Astrocyte of the spinal cord (primary cell): Measurements from ENCODE around the gene C4A.
"Not testable (repeated sequence)": the region's sequence is repeated elsewhere in the genome, so short reads cannot be mapped to it uniquely, and the experiment has no call there.

Experiments
- DNase-seq: peaks from one replicate; pipeline ENCODE4 v3.0.0; 2011; ENCODE audit warnings: low read depth, low spot score
- H3K4me3 ChIP-seq: 2 replicates; pipeline ENCODE4 v1.5.1; 2011; ENCODE audit warnings: low read depth, mild to moderate bottlenecking, low read length, moderate library complexity
- in situ Hi-C: cut with HindIII; loops from 2 replicates; pipeline ENCODE4 v1.10.0; 2017; ENCODE audit warnings: low sequenced_read_pairs

The C4A gene

GRCh38 chr6:31996385-31996784 lies 14.5 kb downstream of the C4A start:
- H3K4me3 ChIP-seq, in situ Hi-C loops, DNase-seq: not testable (repeated sequence)

- H3K4me3 ChIP-seq, DNase-seq, in situ Hi-C loops: not testable (repeated sequence)
Measured at GRCh38 chr6:32002546-32003268, 20.9 kb downstream of the C4A start.

GRCh38 chr6:32003301-32003700 lies 21.4 kb downstream of the C4A start:
- in situ Hi-C loops: not testable (repeated sequence)

GRCh38 chr6:32004393-32004792 lies 22.5 kb downstream of the C4A start:
- in situ Hi-C loops, H3K4me3 ChIP-seq, DNase-seq: not testable (repeated sequence)

More at GRCh38 chr6:32003301-32003700, 21.4 kb downstream of the C4A start:
- H3K4me3 ChIP-seq, DNase-seq: not testable (repeated sequence)

GRCh38 chr6:32004864-32005537 lies 23.1 kb downstream of the C4A start:
- DNase-seq, in situ Hi-C loops, H3K4me3 ChIP-seq: not testable (repeated sequence)

GRCh38 chr6:32005538-32005880 lies 23.7 kb downstream of the C4A start:
- in situ Hi-C loops, H3K4me3 ChIP-seq, DNase-seq: not testable (repeated sequence)

- in situ Hi-C loops, H3K4me3 ChIP-seq, DNase-seq: not testable (repeated sequence)
Measured at GRCh38 chr6:32005991-32006529, 24.2 kb downstream of the C4A start.

- DNase-seq, in situ Hi-C loops, H3K4me3 ChIP-seq: not testable (repeated sequence)
Measured at GRCh38 chr6:32007086-32007485, 25.2 kb downstream of the C4A start.

- H3K4me3 ChIP-seq, DNase-seq, in situ Hi-C loops: not testable (repeated sequence)
Measured at GRCh38 chr6:32008037-32008436, 26.2 kb downstream of the C4A start.

- in situ Hi-C loops, DNase-seq: not testable (repeated sequence)
Measured at GRCh38 chr6:32008616-32009015, 26.8 kb downstream of the C4A start.

GRCh38 chr6:32009537-32009936 lies 27.7 kb downstream of the C4A start:
- DNase-seq, in situ Hi-C loops, H3K4me3 ChIP-seq: not testable (repeated sequence)

More at GRCh38 chr6:32008616-32009015, 26.8 kb downstream of the C4A start:
- H3K4me3 ChIP-seq: not testable (repeated sequence)

- in situ Hi-C loops, DNase-seq, H3K4me3 ChIP-seq: not testable (repeated sequence)
Measured at GRCh38 chr6:32010856-32011530, 29.1 kb downstream of the C4A start.

GRCh38 chr6:32012941-32013617 lies 31.2 kb downstream of the C4A start:
- H3K4me3 ChIP-seq, in situ Hi-C loops, DNase-seq: not testable (repeated sequence)

GRCh38 chr6:32013738-32014137 lies 31.9 kb downstream of the C4A start:
- DNase-seq, H3K4me3 ChIP-seq, in situ Hi-C loops: not testable (repeated sequence)

GRCh38 chr6:32014547-32014946 lies 32.7 kb downstream of the C4A start, which contains the start of gene C4B:
Gene C4B, plus strand, starts transcription at chr6:32014795. Its CDS starts 51 bp downstream, at chr6:32014846.
- H3K4me3 ChIP-seq, in situ Hi-C loops: not testable (repeated sequence)

GRCh38 chr6:32022100-32022499 lies 40.2 kb downstream of the C4A start:
- in situ Hi-C loops, DNase-seq, H3K4me3 ChIP-seq: not testable (repeated sequence)

More at GRCh38 chr6:32014547-32014946, 32.7 kb downstream of the C4A start, which contains the start of gene C4B:
- not testable (repeated sequence) for DNase-seq

- in situ Hi-C loops, DNase-seq, H3K4me3 ChIP-seq: not testable (repeated sequence)
Measured at GRCh38 chr6:32028631-32029030, 46.8 kb downstream of the C4A start.
